Osteocyte (in vitro differentiated cells): ENCODE measurements around the gene SVEP1. TPM values are rescaled to one million over a fixed set of nuclear protein-coding genes. Genes with fewer than 3 reads are reported as not detected.

ENCODE experiments used
- DNase-seq: peaks from one replicate; pipeline ENCODE4 v3.0.0; 2021; ENCODE audit warnings: mixed read lengths; ENCODE audit not compliant: unreplicated experiment; ENCODE audit errors: extremely low spot score
- H3K27ac Mint-ChIP-seq: one replicate; pipeline ENCODE4 v1.8.0; 2021; ENCODE audit warnings: mild to moderate bottlenecking, mixed read lengths; ENCODE audit not compliant: unreplicated experiment
- H3K27me3 Mint-ChIP-seq: one replicate; pipeline ENCODE4 v1.8.0; 2021; ENCODE audit warnings: mixed read lengths; ENCODE audit not compliant: unreplicated experiment
- H3K36me3 Mint-ChIP-seq: one replicate; pipeline ENCODE4 v1.8.0; 2021; ENCODE audit warnings: mixed read lengths; ENCODE audit not compliant: unreplicated experiment
- H3K4me1 Mint-ChIP-seq: one replicate; pipeline ENCODE4 v1.8.0; 2021; ENCODE audit warnings: mixed read lengths; ENCODE audit not compliant: unreplicated experiment
- H3K4me3 Mint-ChIP-seq: one replicate; pipeline ENCODE4 v1.8.0; 2021; ENCODE audit warnings: mild to moderate bottlenecking, moderate library complexity, mixed read lengths; ENCODE audit not compliant: unreplicated experiment
- H3K9me3 Mint-ChIP-seq: one replicate; pipeline ENCODE4 v1.8.0; 2021; ENCODE audit warnings: mixed read lengths; ENCODE audit not compliant: unreplicated experiment
- CTCF ChIP-seq: fragments of 200-600 bp; sonication (generic); IDR thresholded peaks from 2 replicates; pipeline ENCODE4 v1.5.0; 2021; ENCODE audit warnings: antibody characterized with exemption, mild to moderate bottlenecking, moderate library complexity
- total RNA-seq: library from RNA; stranded (reverse); gene quantifications from 2 replicates; pipeline ENCODE4 v1.2.1, GENCODE V29; 2021

SVEP1 gene
- total RNA-seq, 1 donor from 2014 or later, result 3.1 TPM

DNA sequence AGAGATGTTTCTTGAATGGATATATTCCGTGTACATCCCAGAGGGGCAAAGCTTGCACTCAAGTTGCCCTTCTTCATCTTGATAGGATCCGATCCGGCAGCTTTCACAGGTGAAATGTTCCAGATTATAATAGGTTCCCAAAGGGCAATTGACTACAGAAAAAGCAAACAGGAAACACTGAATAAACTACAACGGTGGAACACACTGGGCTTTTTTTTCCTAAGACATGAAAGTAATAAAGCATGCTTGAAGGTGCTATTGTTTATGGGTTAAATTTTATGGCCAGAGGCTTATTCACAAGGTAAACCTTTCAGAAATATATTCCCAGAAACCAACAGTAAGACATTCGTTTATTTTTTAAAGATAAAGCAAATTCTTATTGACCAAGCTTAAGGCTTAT lies 110.6 kb downstream of the SVEP1 start:
- no peak for TF ChIP-seq CTCF
- peaks cover 8% of the 10 kb centered on the region for H3K4me1 Mint-ChIP-seq
- no peaks in the 10 kb centered on the region for H3K27me3 Mint-ChIP-seq
- no peaks in the 10 kb centered on the region for H3K36me3 Mint-ChIP-seq
- no peak overlapping the region for H3K27ac Mint-ChIP-seq
- H3K4me3 Mint-ChIP-seq, result no peak overlapping the region
- no peaks in the 10 kb centered on the region for H3K9me3 Mint-ChIP-seq
- no peak for DNase-seq

- Mint-ChIP-seq H3K9me3 (no peaks in the 10 kb centered on the region), H3K27ac (no peak overlapping the region), H3K4me3 (no peak overlapping the region), H3K4me1 (peaks cover 8% of the 10 kb centered on the region), H3K27me3 (no peaks in the 10 kb centered on the region), H3K36me3 (no peaks in the 10 kb centered on the region)
- no peak for TF ChIP-seq CTCF
- DNase-seq, result no peak
Measured at GRCh38 chr9:110465190-110465589, 114.4 kb downstream of the SVEP1 start.

DNA sequence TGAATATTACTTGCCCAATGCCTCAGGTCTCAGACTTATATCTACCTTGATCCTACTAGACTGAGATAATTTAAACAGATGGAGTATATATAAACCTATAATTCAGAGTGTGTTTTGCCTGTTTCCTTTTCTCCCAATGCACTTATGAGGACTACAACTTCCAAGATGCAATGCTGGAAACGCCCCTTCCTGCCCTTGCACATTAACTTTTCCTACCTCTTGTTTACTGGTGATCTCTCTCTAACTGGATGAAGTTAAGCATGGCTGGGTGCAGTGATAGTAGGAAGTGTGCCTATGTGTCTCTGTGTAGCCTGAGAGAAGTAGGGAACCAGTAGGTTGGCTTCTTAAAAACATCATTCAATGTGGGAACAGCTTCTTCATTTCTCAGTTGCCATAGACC lies 115.2 kb downstream of the SVEP1 start:
- Mint-ChIP-seq H3K4me1 (peaks cover 8% of the 10 kb centered on the region), H3K9me3 (no peaks in the 10 kb centered on the region), H3K27ac (no peak overlapping the region), H3K27me3 (no peaks in the 10 kb centered on the region), H3K36me3 (no peaks in the 10 kb centered on the region), H3K4me3 (no peak overlapping the region)
- DNase-seq, result no peak
- no peak for TF ChIP-seq CTCF

DNA sequence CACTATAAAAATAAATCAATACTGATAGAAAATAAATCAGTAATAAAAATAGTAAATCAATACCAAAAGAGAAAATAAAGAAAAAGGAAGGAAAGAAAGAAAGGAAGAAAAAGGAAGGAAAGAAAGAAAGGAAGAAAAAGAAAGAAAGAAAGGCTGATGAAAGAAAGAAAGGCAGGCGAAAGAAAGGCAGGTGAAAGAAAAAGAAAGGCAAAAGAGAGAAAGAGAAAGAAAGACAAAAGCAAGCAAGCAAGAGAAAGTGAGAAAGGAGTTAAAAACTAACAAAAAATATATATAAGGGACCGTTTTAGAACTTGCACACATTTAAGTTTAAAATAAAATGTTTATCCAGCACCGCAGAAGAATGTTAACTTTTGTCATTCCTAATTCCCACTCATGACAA lies 116.0 kb downstream of the SVEP1 start:
- Mint-ChIP-seq H3K9me3 (no peaks in the 10 kb centered on the region), H3K4me1 (peaks cover 8% of the 10 kb centered on the region), H3K27ac (no peak overlapping the region), H3K27me3 (no peaks in the 10 kb centered on the region), H3K4me3 (no peak overlapping the region), H3K36me3 (no peaks in the 10 kb centered on the region)
- DNase-seq, result no peak
- TF ChIP-seq CTCF, result no peak

DNA sequence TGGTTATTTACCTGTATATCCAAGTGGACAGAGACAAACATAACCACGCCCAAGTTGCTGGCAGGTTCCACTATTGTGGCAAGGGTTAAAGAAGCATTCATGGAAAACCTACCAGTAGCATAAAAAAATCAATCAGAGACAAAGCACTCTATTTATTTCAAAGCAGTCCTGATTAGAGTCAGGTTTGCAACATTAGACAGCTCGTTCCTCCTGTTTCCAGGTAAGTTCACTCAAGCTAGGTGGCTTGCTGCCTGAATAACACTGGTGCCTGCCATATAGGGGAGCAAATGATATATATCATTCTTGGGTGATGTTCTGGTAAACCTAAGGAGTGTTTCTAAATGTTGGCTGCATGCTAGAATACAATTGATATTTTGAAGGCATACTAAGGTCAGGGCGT lies 122.3 kb downstream of the SVEP1 start:
- Mint-ChIP-seq H3K4me3 (no peak overlapping the region), H3K27ac (no peak overlapping the region), H3K27me3 (no peaks in the 10 kb centered on the region), H3K9me3 (no peaks in the 10 kb centered on the region), H3K4me1 (no peaks in the 10 kb centered on the region), H3K36me3 (no peaks in the 10 kb centered on the region)
- DNase-seq, result no peak
- no peak for TF ChIP-seq CTCF
